GM18508 (cell line): Measurements from ENCODE around the gene LDLRAD3.

Source experiments
- ATAC-seq: cut with Tn5 transposase; IDR thresholded peaks from one replicate; pipeline ENCODE4 v1.9.1; 2021; ENCODE audit warnings: moderate number of reproducible peaks; ENCODE audit not compliant: insufficient read depth, unreplicated experiment

Gene LDLRAD3

DNA sequence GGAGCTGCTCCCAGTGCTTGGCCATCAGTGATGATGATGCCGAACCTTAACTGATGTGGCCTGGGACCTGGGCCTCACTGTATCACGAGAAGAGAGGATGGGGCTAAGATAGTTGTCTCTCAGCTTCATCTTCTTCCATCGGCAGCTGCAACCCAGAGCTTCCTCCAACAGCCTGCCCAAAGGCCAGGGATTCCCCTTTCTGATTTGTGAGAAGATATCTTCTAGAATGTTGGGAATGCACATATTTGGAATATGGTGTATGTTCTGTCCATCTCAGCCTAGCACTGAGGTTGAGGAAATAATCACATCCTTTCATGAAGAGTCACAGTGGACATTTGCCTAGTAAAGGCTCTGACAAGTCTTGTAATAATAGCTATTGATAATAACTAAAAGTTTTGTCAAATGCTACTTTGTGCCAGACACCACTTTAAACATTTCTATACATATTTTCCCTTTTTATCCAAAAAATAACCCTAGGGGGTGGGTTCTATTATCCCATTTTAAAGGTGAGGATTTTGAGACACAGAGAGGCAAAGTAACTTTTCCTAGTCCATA lies 272.3 kb downstream of the LDLRAD3 start:
- ATAC-seq, result no peak

DNA sequence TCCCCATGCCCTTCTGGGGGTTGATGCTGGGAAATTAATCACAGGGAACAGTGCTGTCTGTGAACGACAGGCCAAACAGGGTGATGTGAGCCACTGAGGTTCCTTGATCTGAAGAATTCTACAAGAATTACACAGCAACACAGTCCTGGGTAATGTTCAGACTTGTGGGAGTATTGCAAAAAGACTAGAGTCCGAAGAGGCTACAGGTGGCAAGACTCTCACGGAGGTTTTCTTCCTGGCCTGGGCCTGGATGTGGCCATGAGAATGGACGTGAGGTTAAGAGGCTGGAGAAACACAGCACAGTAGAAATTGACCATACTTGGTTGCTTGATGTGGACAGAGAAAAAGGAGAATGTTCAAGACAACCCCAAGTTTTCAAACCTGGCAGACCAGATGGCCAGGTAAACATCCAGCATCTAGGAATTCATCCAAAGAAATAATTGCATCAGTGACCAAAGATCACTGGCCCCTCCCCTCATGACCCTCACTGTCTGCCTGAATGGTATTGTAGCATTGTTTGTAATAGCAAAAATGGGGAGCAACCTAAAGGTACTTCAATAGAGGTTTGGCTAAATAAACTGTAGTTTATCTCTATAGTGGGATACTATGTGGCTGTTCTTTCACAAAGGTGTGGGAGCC lies 274.5 kb downstream of the LDLRAD3 start:
- ATAC-seq, result no peak

- ATAC-seq, result no peak
Measured at GRCh38 chr11:36219996-36220395, 276.1 kb downstream of the LDLRAD3 start.

DNA sequence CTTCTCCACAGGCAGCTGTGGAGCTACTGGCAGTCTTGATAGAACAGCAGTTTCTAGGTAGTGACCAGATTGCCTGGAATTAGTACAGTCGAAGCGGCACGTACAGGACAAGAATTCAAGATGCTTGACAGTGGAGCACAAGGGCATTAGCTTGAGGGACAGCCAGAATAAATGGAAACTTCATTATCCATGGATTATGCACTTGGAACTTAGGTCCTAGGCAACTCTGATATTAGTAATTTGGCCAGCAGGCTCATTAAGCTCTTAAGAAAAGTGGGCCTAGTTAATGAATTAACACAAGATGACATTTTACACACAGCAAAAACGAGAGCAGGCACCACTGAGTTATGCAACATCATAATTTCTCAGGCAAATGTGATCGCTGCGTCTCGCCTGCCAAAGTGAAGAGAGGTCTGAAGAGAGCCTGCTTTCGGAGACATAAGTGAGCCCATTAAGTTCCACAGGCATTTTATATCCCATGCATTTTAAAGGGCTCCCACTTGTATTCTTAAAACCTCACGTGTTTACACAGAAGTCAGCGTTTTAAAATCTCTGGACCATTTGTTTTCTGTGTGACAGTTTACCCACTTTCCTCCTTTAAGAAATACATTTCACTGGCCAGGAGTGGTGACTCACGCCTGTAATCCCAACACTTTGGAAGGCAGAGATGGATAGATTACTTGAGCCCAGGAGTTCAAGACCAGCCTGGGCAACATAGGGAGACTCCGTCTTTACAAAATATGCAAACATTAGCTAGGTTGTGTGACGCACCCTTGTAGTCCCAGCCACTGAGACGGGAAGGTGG lies 279.2 kb downstream of the LDLRAD3 start:
- no peak for ATAC-seq

- ATAC-seq, result no peak
Measured at GRCh38 chr11:36224209-36224882, 280.5 kb downstream of the LDLRAD3 start.

- no peak for ATAC-seq
Measured at GRCh38 chr11:36227044-36227443, 283.2 kb downstream of the LDLRAD3 start.

DNA sequence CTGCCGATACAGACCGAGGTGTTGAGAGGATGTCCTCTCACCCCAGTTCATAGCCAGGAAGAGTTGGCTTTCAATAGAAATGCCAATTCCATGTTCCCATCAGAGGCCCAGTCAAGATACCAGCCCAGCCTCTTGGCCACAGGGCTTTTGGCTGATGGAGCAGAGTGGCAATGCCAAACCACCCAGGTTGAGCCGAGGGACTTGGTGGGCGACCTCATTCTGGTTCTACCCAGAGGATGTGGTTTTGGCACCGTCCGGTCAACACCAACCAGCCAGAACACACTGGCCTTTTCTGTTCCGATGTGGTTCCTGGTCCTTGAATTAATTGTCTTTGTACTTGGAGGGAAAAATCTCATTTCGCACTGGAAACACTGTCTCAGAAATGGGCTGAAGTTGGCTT lies 284.8 kb downstream of the LDLRAD3 start:
- no peak for ATAC-seq

DNA sequence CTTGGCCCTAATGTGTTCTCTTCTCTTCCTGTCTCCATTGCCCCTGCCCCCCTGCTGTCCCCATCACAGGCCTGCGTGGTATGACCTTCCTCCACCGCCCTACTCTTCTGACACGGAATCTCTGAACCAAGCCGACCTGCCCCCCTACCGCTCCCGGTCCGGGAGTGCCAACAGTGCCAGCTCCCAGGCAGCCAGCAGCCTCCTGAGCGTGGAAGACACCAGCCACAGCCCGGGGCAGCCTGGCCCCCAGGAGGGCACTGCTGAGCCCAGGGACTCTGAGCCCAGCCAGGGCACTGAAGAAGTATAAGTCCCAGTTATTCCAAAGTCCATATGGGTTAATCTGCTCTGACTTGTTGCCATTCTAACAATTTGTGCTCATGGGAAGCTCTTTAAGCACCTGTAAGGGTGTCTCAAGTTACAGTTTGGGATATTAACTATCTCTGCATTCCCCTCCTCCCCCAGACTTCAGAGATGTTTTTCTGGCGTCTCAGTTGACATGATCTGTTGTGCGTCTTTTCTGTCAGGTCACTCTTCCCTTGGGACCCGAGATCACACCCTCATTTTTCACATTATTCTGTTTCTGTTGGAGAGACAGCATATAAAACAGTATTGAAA lies 285.3 kb downstream of the LDLRAD3 start:
- no peak for ATAC-seq

- no peak for ATAC-seq
Measured at GRCh38 chr11:36230779-36231699, 287.2 kb downstream of the LDLRAD3 start.

GRCh38 chr11:36233204-36233603 lies 289.3 kb downstream of the LDLRAD3 start:
- no peak for ATAC-seq

DNA sequence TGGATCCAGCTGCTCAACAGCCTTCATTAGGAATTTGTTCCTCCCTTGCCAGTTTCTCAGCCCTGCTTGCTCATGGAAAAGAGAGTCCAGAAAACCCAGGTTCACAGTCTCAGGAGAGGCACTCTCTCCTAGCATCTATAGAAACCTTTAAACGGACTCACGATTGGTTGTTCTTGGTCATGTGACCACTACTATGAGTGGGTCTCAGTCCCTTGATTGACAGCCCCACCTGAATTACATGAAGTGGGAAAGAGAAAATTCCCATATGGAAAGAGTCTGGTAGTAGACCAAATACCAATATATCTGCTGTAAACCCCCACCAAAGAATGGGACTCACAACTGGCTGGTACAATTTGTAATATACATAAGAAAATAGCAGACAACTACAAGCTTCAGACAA lies 291.0 kb downstream of the LDLRAD3 start:
- ATAC-seq, result no peak

GRCh38 chr11:36235750-36236149 lies 291.9 kb downstream of the LDLRAD3 start:
- no peak for ATAC-seq

DNA sequence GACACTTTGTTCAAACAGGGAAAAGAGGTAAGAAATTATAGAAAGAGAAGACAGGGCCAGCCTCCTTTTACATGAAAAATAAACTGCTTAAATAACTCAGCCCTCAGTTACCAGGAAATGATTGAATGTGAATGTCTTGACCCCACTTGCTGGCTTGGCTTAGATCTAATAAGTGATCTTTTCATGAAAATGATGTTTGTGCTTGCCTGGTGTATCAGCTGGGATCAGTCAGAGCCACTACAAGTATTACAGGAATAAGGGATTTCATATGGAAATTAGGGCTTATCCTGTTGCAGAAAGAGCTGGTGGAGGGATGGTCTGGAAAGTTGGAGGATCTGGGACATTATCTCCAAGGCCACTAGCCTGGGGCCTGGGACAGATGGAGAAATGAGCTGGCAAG lies 293.5 kb downstream of the LDLRAD3 start:
- ATAC-seq, result no peak

DNA sequence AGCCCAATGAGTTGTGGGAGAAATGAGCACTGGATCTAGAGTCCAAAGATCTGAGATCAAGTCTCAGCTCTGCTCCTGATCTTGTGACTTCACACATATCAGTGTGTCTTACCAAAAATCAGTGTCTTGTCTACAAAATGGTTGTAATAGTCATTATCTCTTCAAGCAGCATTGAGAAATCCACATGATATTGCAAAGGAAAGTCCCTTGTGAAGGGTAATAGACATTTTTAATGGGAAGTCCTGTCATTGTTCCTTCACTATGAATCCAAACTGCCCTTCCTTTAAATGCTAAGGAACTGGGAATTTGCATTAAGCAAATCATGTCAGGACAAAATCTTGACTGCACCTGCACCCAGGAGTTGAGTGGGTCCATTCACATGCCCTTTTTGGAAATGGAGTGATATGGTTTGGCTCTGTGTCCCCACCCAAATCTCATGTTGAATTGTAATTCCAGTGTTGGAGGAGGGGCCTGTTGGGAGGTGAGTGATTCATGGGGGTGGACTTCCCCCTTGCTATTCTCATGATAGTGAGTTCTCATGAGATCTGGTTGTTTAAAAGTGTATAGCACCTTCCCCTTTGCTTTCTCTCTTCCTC lies 294.3 kb downstream of the LDLRAD3 start:
- ATAC-seq, result no peak

DNA sequence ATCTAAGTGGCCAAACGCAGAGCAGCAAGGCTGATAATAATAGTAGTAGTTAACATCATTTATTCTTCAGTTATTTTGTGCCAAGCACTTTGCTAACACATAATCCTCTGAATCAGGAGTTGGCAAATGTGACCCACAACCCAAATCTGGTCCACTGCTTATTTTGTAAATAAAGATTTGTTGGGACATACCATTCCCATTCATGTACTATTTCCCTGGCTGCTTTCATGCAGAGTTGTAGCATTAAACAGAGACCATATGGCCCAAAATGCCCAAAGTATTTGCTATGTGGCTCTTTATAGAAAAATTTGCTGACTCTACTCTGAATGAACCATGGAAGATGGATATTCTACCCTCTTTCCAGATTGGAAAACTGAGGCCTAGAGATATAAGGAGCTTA lies 295.0 kb downstream of the LDLRAD3 start:
- no peak for ATAC-seq

DNA sequence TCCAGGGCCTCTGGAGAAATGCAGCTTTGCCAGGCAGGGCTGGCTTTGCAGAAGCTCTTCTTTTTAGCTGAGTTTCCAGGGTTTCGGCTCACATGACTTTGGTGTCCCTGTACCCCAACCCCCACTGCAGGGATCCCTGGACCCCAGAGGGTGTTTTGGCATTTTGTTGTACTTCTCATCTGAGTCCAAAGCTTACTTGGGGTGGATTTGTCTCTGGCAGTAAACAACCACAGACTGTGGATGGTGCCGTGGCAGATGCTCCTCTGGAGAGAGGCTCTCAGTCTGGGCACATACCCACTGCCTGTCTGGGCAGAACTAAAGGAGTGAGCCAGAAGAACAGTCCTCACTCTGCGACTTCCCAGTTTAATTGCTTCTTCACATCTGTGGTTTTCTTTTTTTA lies 295.8 kb downstream of the LDLRAD3 start:
- no peak for ATAC-seq

DNA sequence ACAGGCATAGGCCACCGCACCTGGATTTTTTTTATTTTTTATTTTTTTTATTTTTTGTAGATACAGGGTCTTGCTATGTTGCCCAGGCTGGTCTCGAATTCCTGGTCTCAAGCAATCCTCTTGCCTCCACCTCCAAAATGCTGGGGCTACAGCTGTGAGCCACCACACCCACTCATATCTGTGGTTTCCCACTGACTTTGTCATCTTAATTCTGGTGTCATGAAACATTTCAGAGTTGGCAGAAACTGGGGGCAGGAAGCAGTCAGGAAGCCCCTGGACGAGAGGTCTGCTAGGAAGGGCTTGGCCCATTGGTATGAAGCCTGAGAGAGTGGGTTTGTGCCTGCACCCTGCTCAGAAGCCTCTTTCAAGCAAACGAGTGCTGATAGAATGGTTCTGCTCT lies 296.3 kb downstream of the LDLRAD3 start:
- ATAC-seq, result no peak

GRCh38 chr11:36240801-36241200 lies 296.9 kb downstream of the LDLRAD3 start:
- ATAC-seq, result no peak

GRCh38 chr11:36241497-36241896 lies 297.6 kb downstream of the LDLRAD3 start:
- no peak for ATAC-seq
